H1 (cell line): ENCODE results near the gene CSGALNACT2. TPM values are rescaled to one million over a fixed set of nuclear protein-coding genes. Genes with fewer than 3 reads are reported as not detected.

Experiments used
- CTCF ChIA-PET: fragments of 300-600 bp; sonication (Branson Sonifier 250); formaldehyde crosslinking; loops from one replicate; lab custom pipeline; 2021; ENCODE audit not compliant: partially characterized antibody; lab: Charles Lee
- POLR2A ChIA-PET: fragments of 300-600 bp; sonication (Branson Sonifier 250); formaldehyde crosslinking; loops from one replicate; lab custom pipeline; 2021; ENCODE audit warnings: inconsistent platforms; ENCODE audit not compliant: partially characterized antibody; lab: Charles Lee
- DNase-seq, 2 experiments: peaks; one replicate each; pipeline versions ENCODE4 v3.0.0 to v3.0.0-alpha.2; 2010 to 2022; ENCODE audit warnings: low spot score in 2 of 2, low read depth in 1 of 2, mixed read lengths in 1 of 2
- FAIRE-seq: peaks from 2 replicates; lab custom pipeline; 2011; peaks lifted over from hg19 to GRCh38; lab: Jason Lieb, UNC
- H2AFZ ChIP-seq: 2 replicates; pipeline ENCODE4 v1.8.1; 2012; ENCODE audit warnings: low read length, inconsistent platforms
- H2AK5ac ChIP-seq: 2 replicates; pipeline ENCODE4 v1.6.1; 2013; ENCODE audit warnings: low read depth, low read length
- H2BK120ac ChIP-seq: replicated peaks from 2 replicates; pipeline ENCODE3; 2013; ENCODE audit warnings: low read depth, low read length, inconsistent platforms
- H2BK12ac ChIP-seq: 2 replicates; pipeline ENCODE4 v1.6.1; 2013; ENCODE audit warnings: low read depth, low read length
- H2BK15ac ChIP-seq: 2 replicates; pipeline ENCODE4 v1.6.1; 2013; ENCODE audit warnings: low read length
- H2BK20ac ChIP-seq: 2 replicates; pipeline ENCODE4 v1.6.1; 2013; ENCODE audit warnings: low read length
- H2BK5ac ChIP-seq: 2 replicates; pipeline ENCODE4 v1.6.1; 2013; ENCODE audit warnings: low read depth, low read length
- H3K14ac ChIP-seq: 2 replicates; pipeline ENCODE4 v1.6.1; 2013; ENCODE audit warnings: inconsistent platforms; ENCODE audit not compliant: insufficient read length
- H3K18ac ChIP-seq: 2 replicates; pipeline ENCODE4 v1.6.1; 2013; ENCODE audit warnings: low read length; ENCODE audit errors: extremely low read depth
- H3K23ac ChIP-seq: 2 replicates; pipeline ENCODE4 v1.6.1; 2013; ENCODE audit warnings: inconsistent platforms; ENCODE audit not compliant: insufficient read length
- H3K23me2 ChIP-seq: 2 replicates; pipeline ENCODE4 v1.6.1; 2013; ENCODE audit warnings: low read depth, low read length
- H3K27ac ChIP-seq: 2 replicates; pipeline ENCODE4 v1.6.1; 2011; ENCODE audit warnings: low read depth, low read length, inconsistent platforms
- H3K27me3 ChIP-seq, 4 experiments: replicated peaks in 1 of 4; 1 replicate in 1 of 4; 2 replicates in 3 of 4; pipeline versions ENCODE4 v1.6.1 to v1.8.1; 2011 to 2013; ENCODE audit warnings: low read length in 3 of 4, mild to moderate bottlenecking in 3 of 4, inconsistent platforms in 2 of 4, mixed read lengths in 2 of 4, moderate library complexity in 1 of 4; ENCODE audit not compliant: control insufficient read depth in 3 of 4, insufficient read depth in 3 of 4; ENCODE audit errors: extremely low read depth in 1 of 4
- H3K36me3 ChIP-seq, 4 experiments: 2 replicates each; pipeline versions ENCODE4 v1.6.1 to v1.8.1; 2011 to 2013; ENCODE audit warnings: mild to moderate bottlenecking in 4 of 4, low read length in 3 of 4, moderate library complexity in 2 of 4, control low read depth in 1 of 4, inconsistent platforms in 1 of 4; ENCODE audit not compliant: insufficient read depth in 4 of 4, control insufficient read depth in 2 of 4
- H3K4ac ChIP-seq: replicated peaks from 2 replicates; pipeline ENCODE3; 2013; ENCODE audit warnings: low read length, low read depth, mixed read lengths, inconsistent platforms; ENCODE audit not compliant: insufficient read length
- H3K4me1 ChIP-seq, 4 experiments: replicated peaks in 1 of 4; 1 replicate in 1 of 4; 2 replicates in 3 of 4; pipeline versions ENCODE4 v1.6.1 to v1.8.1; 2011 to 2013; ENCODE audit warnings: low read length in 3 of 4, inconsistent platforms in 2 of 4, mixed read lengths in 1 of 4; ENCODE audit not compliant: insufficient read depth in 4 of 4, control insufficient read depth in 3 of 4
- H3K4me2 ChIP-seq, 2 experiments: 2 replicates each; pipeline versions ENCODE4 v1.6.1 to v1.8.1; 2011 to 2013; ENCODE audit warnings: low read depth in 2 of 2, low read length in 2 of 2, control low read depth in 1 of 2, inconsistent platforms in 1 of 2, mild to moderate bottlenecking in 1 of 2; ENCODE audit not compliant: insufficient read depth in 1 of 2
- H3K4me3 ChIP-seq, 4 experiments: fragments of 200-600, 300-600 bp in 1 of 4; sonication (generic), shearing (Covaris generic), sonication (Bioruptor Twin) in 1 of 4; 2 replicates each; pipeline versions ENCODE4 v1.5.1 to v1.8.1; 2011 to 2016; ENCODE audit warnings: low read length in 4 of 4, low read depth in 3 of 4, control low read depth in 2 of 4, inconsistent platforms in 2 of 4, mild to moderate bottlenecking in 2 of 4, mixed read lengths in 1 of 4, moderate library complexity in 1 of 4; ENCODE audit not compliant: insufficient read depth in 2 of 4; ENCODE audit errors: extremely low read depth in 1 of 4
- H3K56ac ChIP-seq: replicated peaks from 2 replicates; pipeline ENCODE3; 2013; ENCODE audit warnings: low read depth, mild to moderate bottlenecking, mixed read lengths, low read length, inconsistent platforms; ENCODE audit not compliant: insufficient read length
- H3K79me1 ChIP-seq: 2 replicates; pipeline ENCODE4 v1.6.1; 2013; ENCODE audit warnings: low read depth, low read length, control low read depth
- H3K79me2 ChIP-seq, 2 experiments: 2 replicates each; pipeline versions ENCODE4 v1.6.1 to v1.8.1; 2012 to 2013; ENCODE audit warnings: low read length in 2 of 2, mild to moderate bottlenecking in 2 of 2, inconsistent platforms in 1 of 2; ENCODE audit not compliant: insufficient read depth in 2 of 2, control insufficient read depth in 1 of 2
- H3K9ac ChIP-seq, 4 experiments: replicated peaks in 1 of 4; 1 replicate in 1 of 4; 2 replicates in 3 of 4; pipeline versions ENCODE4 v1.6.1 to v1.8.1; 2011 to 2013; ENCODE audit warnings: low read depth in 3 of 4, low read length in 3 of 4, control low read depth in 2 of 4, mild to moderate bottlenecking in 2 of 4, moderate library complexity in 2 of 4, inconsistent platforms in 1 of 4; ENCODE audit errors: extremely low read depth in 1 of 4
- H3K9me3 ChIP-seq, 2 experiments: 2 replicates each; pipeline versions ENCODE4 v1.6.1 to v1.8.1; 2012 to 2013; ENCODE audit warnings: mild to moderate bottlenecking in 2 of 2, moderate library complexity in 2 of 2, control low read depth in 1 of 2, inconsistent platforms in 1 of 2, low read depth in 1 of 2, low read length in 1 of 2, mixed read lengths in 1 of 2; ENCODE audit not compliant: insufficient read depth in 2 of 2
- H4K20me1 ChIP-seq, 2 experiments: replicated peaks in 1 of 2; 2 replicates each; pipeline versions ENCODE3 to v1.8.1; 2011 to 2013; ENCODE audit warnings: inconsistent platforms in 2 of 2, low read length in 2 of 2, mild to moderate bottlenecking in 1 of 2; ENCODE audit not compliant: insufficient read depth in 2 of 2, control insufficient read depth in 1 of 2
- H4K5ac ChIP-seq: 2 replicates; pipeline ENCODE4 v1.6.1; 2013; ENCODE audit warnings: low read length, low read depth, mixed read lengths, inconsistent platforms; ENCODE audit not compliant: insufficient read length
- H4K8ac ChIP-seq: 2 replicates; pipeline ENCODE4 v1.8.0; 2013; ENCODE audit warnings: mild to moderate bottlenecking, moderate library complexity, low read length, inconsistent platforms; ENCODE audit not compliant: insufficient read depth; ENCODE audit errors: extremely low read depth
- H4K91ac ChIP-seq: replicated peaks from 2 replicates; pipeline ENCODE3; 2013; ENCODE audit warnings: low read length, mixed read lengths, inconsistent platforms; ENCODE audit not compliant: insufficient read length
- BACH1 ChIP-seq: IDR thresholded peaks from 2 replicates; pipeline ENCODE4 v1.6.1; 2012; ENCODE audit warnings: low read length, improper control_type of control experiment
- CHD2 ChIP-seq: IDR thresholded peaks from 2 replicates; pipeline ENCODE4 v1.6.1; 2012; ENCODE audit warnings: low read length, improper control_type of control experiment
- CREB1 ChIP-seq: IDR thresholded peaks from 2 replicates; pipeline ENCODE4 v1.6.1; 2012; ENCODE audit warnings: inconsistent platforms
- CTBP2 ChIP-seq: IDR thresholded peaks from 2 replicates; pipeline ENCODE4 v1.7.0; 2011; ENCODE audit warnings: borderline replicate concordance, mild to moderate bottlenecking, moderate library complexity, mixed read lengths, low read length; ENCODE audit not compliant: insufficient read depth, insufficient read length
- EGR1 ChIP-seq: IDR thresholded peaks from 2 replicates; pipeline ENCODE4 v1.6.1; 2011; ENCODE audit warnings: low read depth, low read length, borderline replicate concordance
- FOSL1 ChIP-seq: IDR thresholded peaks from 2 replicates; pipeline ENCODE4 v1.6.1; 2011; ENCODE audit warnings: mild to moderate bottlenecking, low read depth, low read length, moderate library complexity; ENCODE audit not compliant: insufficient read depth
- SAP30 ChIP-seq: fragments of 300-600 bp; sonication (generic); IDR thresholded peaks from 2 replicates; pipeline ENCODE4 v1.7.1; 2012; ENCODE audit warnings: low read length, moderate library complexity, mild to moderate bottlenecking, inconsistent platforms; ENCODE audit not compliant: insufficient read depth, insufficient replicate concordance
- SP1 ChIP-seq: IDR thresholded peaks from 2 replicates; pipeline ENCODE4 v1.6.1; 2011; ENCODE audit warnings: low read depth, low read length
- SRF ChIP-seq: IDR thresholded peaks from 2 replicates; pipeline ENCODE4 v1.6.1; 2011; ENCODE audit warnings: mild to moderate bottlenecking, low read depth, low read length, moderate library complexity
- WGBS, 2 experiments: shearing (Covaris generic) in 1 of 2; methylation state at CpG; one replicate each; pipeline versions ENCODE4 v1.1.6 to v1.1.7; 2013 to 2015; ENCODE audit warnings: low lambda C conversion rate in 2 of 2, mixed read lengths in 2 of 2, inconsistent platforms in 1 of 2, low coverage in 1 of 2, missing lambda C conversion rate in 1 of 2; ENCODE audit not compliant: insufficient replicate concordance in 2 of 2, insufficient coverage in 1 of 2, insufficient read length in 1 of 2; ENCODE audit errors: extremely low coverage in 1 of 2, missing lambda C conversion rate in 1 of 2; 5-methylcytosine and 5-hydroxymethylcytosine counted together
- polyA plus RNA-seq, 7 experiments: library from polyadenylated mRNA; depleted of rRNA in 3 of 7; stranded (reverse) in 5 of 7; unstranded in 2 of 7; fragments of >200 nt in 5 of 7; fragments of 200-250 nt in 2 of 7; gene quantifications; 1 replicate in 5 of 7; 2 replicates in 1 of 7; 4 replicates in 1 of 7; pipeline versions ENCODE4 v1.2.1 to v1.2.3, GENCODE V29; 2011 to 2013; ENCODE audit warnings: missing spikeins in 2 of 7, mixed read lengths in 2 of 7
- total RNA-seq: library from RNA; stranded (reverse); fragmentation: NEBNext Ultra II Directional; extraction: Animal tissue kit (Norgen Biotek cat#: 25700); gene quantifications from 2 replicates; pipeline ENCODE4 v1.2.1, GENCODE V29; 2021
- TF ChIP-seq, protein P1 (sequence below): IDR thresholded peaks from 2 replicates; pipeline ENCODE4 v1.6.1; 2012; ENCODE audit warnings: inconsistent platforms

CSGALNACT2 gene
- total and polyA plus RNA-seq, 2 of the 8 experiments (the other 6 are each of a cell fraction or from before 2014, with no cell fraction given), result 2.6 to 5.3 TPM

- H2AK5ac ChIP-seq, result no peak overlapping the region
- H3K27ac ChIP-seq, result no peak overlapping the region
- H2AFZ ChIP-seq, result no peak overlapping the region
- DNase-seq (peak in 1 of 2 experiments; percentile 23), FAIRE-seq (no peak)
- no peaks in the 10 kb centered on the region for H3K79me1 ChIP-seq
- CTCF ChIA-PET, result interaction anchor here (0.8 kb wide), 1 partner anchor 80 kb away, joined by 3 read pairs; no protein-coding TSS in a partner anchor
- no peak overlapping the region for H3K23ac ChIP-seq
- no peaks in the 10 kb centered on the region; a peak in 1 of 4 replicates for H3K9me3 ChIP-seq
- no peak overlapping the region for H3K14ac ChIP-seq
- WGBS, 2 experiments, result 95% methylated on average over 9 of the region's 9 CpGs; no CpG with 5 or more reads in 1 of the 2 experiments
- H3K9ac ChIP-seq, result no peak overlapping the region
- no peaks in the 10 kb centered on the region for H3K79me2 ChIP-seq
- no peaks in the 10 kb centered on the region; a peak in 2 of 8 replicates for H3K36me3 ChIP-seq
- no peak overlapping the region for H2BK15ac ChIP-seq
- H2BK20ac ChIP-seq, result no peak overlapping the region
- no peak overlapping the region for H4K5ac ChIP-seq
- H3K4me2 ChIP-seq, result no peak overlapping the region
- no peaks in the 10 kb centered on the region for H3K4me1 ChIP-seq
- no peak overlapping the region for H2BK120ac ChIP-seq
- H3K18ac ChIP-seq, result no peak overlapping the region
- H2BK5ac ChIP-seq, result no peak overlapping the region
- no peak overlapping the region for H4K8ac ChIP-seq
- no peak for TF ChIP-seq SRF
- TF ChIP-seq, protein P1, sequence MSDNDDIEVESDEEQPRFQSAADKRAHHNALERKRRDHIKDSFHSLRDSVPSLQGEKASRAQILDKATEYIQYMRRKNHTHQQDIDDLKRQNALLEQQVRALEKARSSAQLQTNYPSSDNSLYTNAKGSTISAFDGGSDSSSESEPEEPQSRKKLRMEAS, result no peak
- TF ChIP-seq EGR1, result no peak
- TF ChIP-seq CHD2, result no peak
- TF ChIP-seq FOSL1, result no peak
- TF ChIP-seq CREB1, result no peak
- no peak for TF ChIP-seq CTBP2
- no peak for TF ChIP-seq SP1
- TF ChIP-seq SAP30, result no peak
- no peak for TF ChIP-seq BACH1
- TF ChIP-seq, all 59 proteins: peak for 0
- H3K56ac ChIP-seq, result no peak overlapping the region
- no peak overlapping the region for H3K4me3 ChIP-seq
- H3K23me2 ChIP-seq, result no peaks in the 10 kb centered on the region
- no peak overlapping the region for H2BK12ac ChIP-seq
- POLR2A ChIA-PET, result interaction anchor here (1.1 to 1.2 kb wide), 2 partner anchors 20 to 77 kb away, joined by 3 read pairs; no protein-coding TSS in a partner anchor
- no peaks in the 10 kb centered on the region for H4K20me1 ChIP-seq
- no peak overlapping the region for H4K91ac ChIP-seq
- H3K27me3 ChIP-seq, result no peaks in the 10 kb centered on the region
- H3K4ac ChIP-seq, result no peak overlapping the region
These were observed 13.5 kb upstream of the CSGALNACT2 start for GRCh38 chr10:43124574-43125273.
